Chondrocyte (in vitro differentiated cells): ENCODE results near the gene MED16. TPM values are rescaled to one million over a fixed set of nuclear protein-coding genes. Genes with fewer than 3 reads are reported as not detected.
"Not testable (repeated sequence)": the region's sequence is repeated elsewhere in the genome, so short reads cannot be mapped to it uniquely, and the experiment has no call there.

Experiments used
- DNase-seq: peaks from one replicate; pipeline ENCODE4 v3.0.0; 2021; ENCODE audit warnings: mixed read lengths, low spot score
- H3K27ac Mint-ChIP-seq: one replicate; pipeline ENCODE4 v1.8.0; 2021; ENCODE audit warnings: mild to moderate bottlenecking, moderate library complexity, mixed read lengths; ENCODE audit not compliant: unreplicated experiment
- H3K27me3 Mint-ChIP-seq: 2 replicates; pipeline ENCODE4 v1.8.0; 2021; ENCODE audit warnings: low read depth, mixed read lengths
- H3K36me3 Mint-ChIP-seq: 2 replicates; pipeline ENCODE4 v1.8.0; 2021; ENCODE audit warnings: low read depth, mixed read lengths
- H3K4me1 Mint-ChIP-seq: 2 replicates; pipeline ENCODE4 v1.8.0; 2021; ENCODE audit warnings: low read depth, mild to moderate bottlenecking, mixed read lengths
- H3K4me3 Mint-ChIP-seq: one replicate; pipeline ENCODE4 v1.8.0; 2021; ENCODE audit warnings: mild to moderate bottlenecking, moderate library complexity, mixed read lengths; ENCODE audit not compliant: unreplicated experiment
- H3K9me3 Mint-ChIP-seq: 2 replicates; pipeline ENCODE4 v1.8.0; 2021; ENCODE audit warnings: low read depth, mixed read lengths
- total RNA-seq: library from RNA; stranded (reverse); gene quantifications from 3 replicates; pipeline ENCODE4 v1.2.1, GENCODE V29; 2021
- TF ChIP-seq, protein P1 (sequence below): fragments of 200-600 bp; sonication (generic); IDR thresholded peaks from 2 replicates; pipeline ENCODE4 v1.5.0; 2021; ENCODE audit warnings: antibody characterized with exemption, mild to moderate bottlenecking, moderate library complexity

Gene MED16
- total RNA-seq, 1 donor from 2014 or later = 47.0 TPM

DNA sequence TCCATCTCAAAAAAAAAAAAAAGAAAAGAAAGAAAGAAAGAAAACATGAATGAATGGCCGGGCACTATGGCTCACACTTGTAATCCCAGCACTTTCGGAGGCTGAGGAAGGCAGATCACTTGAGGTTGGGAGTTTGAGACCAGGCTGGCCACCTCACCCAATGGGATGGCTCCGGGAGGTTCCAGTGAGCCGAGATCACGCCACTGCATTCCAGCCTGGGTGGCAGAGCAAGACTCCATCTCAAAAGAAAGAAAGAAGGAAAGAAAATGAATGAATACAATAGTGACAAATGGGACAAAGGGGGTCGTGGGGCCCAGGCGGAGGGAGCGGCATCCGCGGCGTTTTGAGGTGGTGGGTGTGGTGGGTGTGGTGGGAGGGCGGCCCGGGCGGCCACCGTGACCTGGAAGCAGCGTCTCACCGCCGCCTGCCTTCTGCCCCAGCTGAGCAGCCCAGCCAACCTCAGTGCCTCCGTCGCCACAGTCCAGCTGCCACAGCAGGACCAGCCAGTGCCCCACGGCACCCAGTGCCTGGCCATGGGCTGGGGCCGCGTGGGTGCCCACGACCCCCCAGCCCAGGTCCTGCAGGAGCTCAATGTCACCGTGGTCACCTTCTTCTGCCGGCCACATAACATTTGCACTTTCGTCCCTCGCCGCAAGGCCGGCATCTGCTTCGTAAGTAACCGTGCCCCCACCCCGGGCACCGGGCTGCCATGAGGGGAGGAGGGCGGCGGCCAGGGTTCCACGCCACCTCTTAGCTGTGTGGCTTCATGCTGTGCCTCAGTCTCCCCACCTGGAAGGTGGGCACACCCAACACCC is 47.1 kb downstream of the MED16 start:
- H3K27ac Mint-ChIP-seq = no peak overlapping the region
- H3K36me3 Mint-ChIP-seq = peaks cover 1% of the 10 kb centered on the region
- H3K27me3 Mint-ChIP-seq = peaks cover 15% of the 10 kb centered on the region
- TF ChIP-seq, protein P1, sequence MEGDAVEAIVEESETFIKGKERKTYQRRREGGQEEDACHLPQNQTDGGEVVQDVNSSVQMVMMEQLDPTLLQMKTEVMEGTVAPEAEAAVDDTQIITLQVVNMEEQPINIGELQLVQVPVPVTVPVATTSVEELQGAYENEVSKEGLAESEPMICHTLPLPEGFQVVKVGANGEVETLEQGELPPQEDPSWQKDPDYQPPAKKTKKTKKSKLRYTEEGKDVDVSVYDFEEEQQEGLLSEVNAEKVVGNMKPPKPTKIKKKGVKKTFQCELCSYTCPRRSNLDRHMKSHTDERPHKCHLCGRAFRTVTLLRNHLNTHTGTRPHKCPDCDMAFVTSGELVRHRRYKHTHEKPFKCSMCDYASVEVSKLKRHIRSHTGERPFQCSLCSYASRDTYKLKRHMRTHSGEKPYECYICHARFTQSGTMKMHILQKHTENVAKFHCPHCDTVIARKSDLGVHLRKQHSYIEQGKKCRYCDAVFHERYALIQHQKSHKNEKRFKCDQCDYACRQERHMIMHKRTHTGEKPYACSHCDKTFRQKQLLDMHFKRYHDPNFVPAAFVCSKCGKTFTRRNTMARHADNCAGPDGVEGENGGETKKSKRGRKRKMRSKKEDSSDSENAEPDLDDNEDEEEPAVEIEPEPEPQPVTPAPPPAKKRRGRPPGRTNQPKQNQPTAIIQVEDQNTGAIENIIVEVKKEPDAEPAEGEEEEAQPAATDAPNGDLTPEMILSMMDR = no peak
- H3K9me3 Mint-ChIP-seq = no peaks in the 10 kb centered on the region
- no peak for DNase-seq
- peaks cover 15% of the 10 kb centered on the region for H3K4me1 Mint-ChIP-seq
- no peak overlapping the region for H3K4me3 Mint-ChIP-seq

DNA sequence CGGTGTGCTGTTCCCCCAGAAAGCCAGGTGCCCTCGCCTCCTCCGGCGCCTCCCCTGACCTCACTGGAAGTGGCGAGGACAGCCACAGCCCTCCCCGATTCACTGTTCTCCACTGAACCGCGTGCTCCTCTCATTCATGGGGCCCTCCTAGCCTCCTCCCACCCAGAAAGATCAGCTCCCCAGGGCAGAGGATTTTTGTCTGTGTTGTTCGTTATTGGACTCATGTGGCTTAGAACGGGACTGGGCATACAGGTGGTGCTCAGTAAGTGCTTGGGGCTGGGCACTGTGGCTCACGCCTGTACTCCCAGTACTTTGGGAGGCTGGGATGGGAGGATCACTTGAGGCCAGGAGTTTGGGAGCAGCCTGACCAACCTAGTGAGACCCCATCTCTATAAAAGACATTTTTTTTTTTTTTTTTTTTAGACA is 48.4 kb downstream of the MED16 start:
- DNase-seq = no peak
- peaks cover 7% of the 10 kb centered on the region for H3K4me1 Mint-ChIP-seq
- peak overlapping the region; percentile 38 for H3K4me3 Mint-ChIP-seq
- H3K36me3 Mint-ChIP-seq = peaks cover 1% of the 10 kb centered on the region
- no peaks in the 10 kb centered on the region for H3K9me3 Mint-ChIP-seq
- TF ChIP-seq, protein P1 = no peak
- peaks cover 15% of the 10 kb centered on the region for H3K27me3 Mint-ChIP-seq
- no peak overlapping the region for H3K27ac Mint-ChIP-seq

DNA sequence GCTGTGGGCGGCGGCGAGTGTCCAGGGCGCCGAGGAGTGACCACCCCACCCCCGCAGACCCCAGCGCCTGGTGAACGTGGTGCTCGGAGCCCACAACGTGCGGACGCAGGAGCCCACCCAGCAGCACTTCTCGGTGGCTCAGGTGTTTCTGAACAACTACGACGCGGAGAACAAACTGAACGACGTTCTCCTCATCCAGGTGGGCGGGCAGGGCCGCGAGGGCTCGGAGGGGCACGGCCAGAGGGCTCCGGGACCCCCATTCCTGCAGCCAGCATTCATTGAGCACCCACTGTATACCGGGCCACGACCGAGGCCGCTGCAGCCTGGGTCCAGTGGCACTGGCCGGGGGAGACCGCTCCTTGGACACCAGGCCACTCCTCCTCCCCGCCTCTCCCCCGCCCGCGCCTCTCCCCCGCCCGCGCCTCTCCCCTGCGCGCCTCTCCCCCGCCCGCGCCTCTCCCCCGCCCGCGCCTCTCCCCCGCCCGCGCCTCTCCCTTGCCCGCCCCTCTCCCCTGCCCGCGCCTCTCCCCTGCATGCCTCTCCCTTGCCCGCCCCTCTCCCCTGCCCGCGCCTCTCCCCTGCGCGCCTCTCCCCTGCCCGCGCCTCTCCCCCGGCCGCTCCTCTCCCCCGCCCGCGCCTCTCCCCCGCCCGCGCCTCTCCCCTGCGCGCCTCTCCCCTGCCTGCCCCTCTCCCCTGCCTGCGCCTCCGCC is 49.0 kb downstream of the MED16 start:
- peaks cover 1% of the 10 kb centered on the region for H3K36me3 Mint-ChIP-seq
- no peak overlapping the region for H3K27ac Mint-ChIP-seq
- no peak for DNase-seq
- H3K9me3 Mint-ChIP-seq = no peaks in the 10 kb centered on the region
- H3K4me1 Mint-ChIP-seq = peaks cover 7% of the 10 kb centered on the region
- no peak overlapping the region for H3K4me3 Mint-ChIP-seq
- TF ChIP-seq, protein P1 = no peak
- peaks cover 15% of the 10 kb centered on the region for H3K27me3 Mint-ChIP-seq

DNA sequence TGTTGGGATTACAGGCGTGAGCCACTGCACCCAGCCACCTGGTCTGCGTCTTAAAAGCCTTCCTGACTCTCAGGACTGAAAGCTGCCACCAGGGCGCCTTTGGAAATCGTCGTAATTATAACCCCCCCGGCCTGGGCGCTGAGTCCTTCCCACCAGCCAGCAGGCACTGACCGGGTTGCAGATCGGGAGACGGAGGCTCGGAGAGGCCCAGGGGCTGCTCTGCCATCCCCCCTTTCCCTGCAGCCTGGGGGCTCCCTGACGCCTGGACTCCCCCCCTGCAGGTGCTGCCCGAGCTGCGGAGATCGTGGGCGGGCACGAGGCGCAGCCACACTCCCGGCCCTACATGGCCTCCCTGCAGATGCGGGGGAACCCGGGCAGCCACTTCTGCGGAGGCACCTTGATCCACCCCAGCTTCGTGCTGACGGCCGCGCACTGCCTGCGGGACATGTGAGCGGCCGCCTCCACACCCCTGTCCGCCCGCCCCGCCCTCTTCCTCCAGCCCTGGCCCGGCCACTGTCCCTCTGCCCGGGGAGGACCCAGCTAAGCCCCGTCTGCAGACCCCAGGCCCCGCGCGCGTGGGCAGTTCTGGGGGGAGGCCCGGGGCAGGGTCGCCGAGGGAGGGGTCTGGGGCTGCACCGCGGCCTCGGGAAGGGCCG is 49.7 kb downstream of the MED16 start:
- H3K27ac Mint-ChIP-seq = no peak overlapping the region
- peak overlapping the region; percentile 9 for H3K4me3 Mint-ChIP-seq
- peaks cover 15% of the 10 kb centered on the region for H3K27me3 Mint-ChIP-seq
- no peak for DNase-seq
- peaks cover 1% of the 10 kb centered on the region for H3K36me3 Mint-ChIP-seq
- no peaks in the 10 kb centered on the region for H3K9me3 Mint-ChIP-seq
- peaks cover 7% of the 10 kb centered on the region for H3K4me1 Mint-ChIP-seq
- TF ChIP-seq, protein P1 = no peak

DNA sequence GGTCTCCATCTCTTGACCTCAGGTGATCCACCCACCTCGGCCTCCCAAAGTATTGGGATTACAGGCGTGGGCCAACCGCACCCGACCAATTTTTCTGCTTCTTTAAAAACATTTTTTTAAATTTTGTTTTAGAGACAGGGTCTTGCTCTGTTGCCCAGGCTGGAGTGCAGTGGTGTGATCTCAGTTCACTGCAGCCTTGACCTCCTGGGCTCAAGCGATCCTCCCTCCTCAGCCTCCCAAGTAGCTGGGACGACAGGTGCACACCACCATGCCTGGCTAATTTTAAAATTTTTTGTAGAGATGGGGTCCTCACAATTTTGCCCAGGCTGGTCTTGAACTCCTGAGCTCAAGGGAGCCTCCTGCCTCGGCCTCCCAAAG is 50.2 kb downstream of the MED16 start:
- H3K9me3 Mint-ChIP-seq, H3K36me3 Mint-ChIP-seq, H3K4me1 Mint-ChIP-seq, H3K27ac Mint-ChIP-seq, H3K4me3 Mint-ChIP-seq, DNase-seq: not testable (repeated sequence)
- H3K27me3 Mint-ChIP-seq = peaks cover 15% of the 10 kb centered on the region
